GM18507 (cell line): ENCODE data around the gene C14orf119.

ENCODE experiments used
- DNase-seq: peaks from one replicate; pipeline ENCODE4 v3.0.0; 2011; ENCODE audit warnings: low read depth; ENCODE audit not compliant: insufficient read length; ENCODE audit errors: extremely low spot score
- FAIRE-seq: peaks from 2 replicates; lab custom pipeline; 2011; peaks lifted over from hg19 to GRCh38; lab: Jason Lieb, UNC

C14orf119 gene

GRCh38 chr14:23140371-23140770, 45.1 kb downstream of the C14orf119 start:
- FAIRE-seq = no peak
- no peak for DNase-seq

- DNase-seq = no peak
- FAIRE-seq = no peak
Observed at GRCh38 chr14:23141706-23142444, 46.6 kb downstream of the C14orf119 start.

- DNase-seq = no peak
- no peak for FAIRE-seq
Observed at GRCh38 chr14:23142826-23143225, 47.5 kb downstream of the C14orf119 start.

- FAIRE-seq (no peak), DNase-seq (no peak)
Observed at GRCh38 chr14:23143911-23144310, 48.6 kb downstream of the C14orf119 start.

GRCh38 chr14:23145794-23146350, 50.6 kb downstream of the C14orf119 start:
- DNase-seq (no peak), FAIRE-seq (no peak)

- DNase-seq = no peak
- FAIRE-seq = no peak
Observed at GRCh38 chr14:23146351-23146910, 51.1 kb downstream of the C14orf119 start.

- DNase-seq (no peak), FAIRE-seq (no peak)
Observed at GRCh38 chr14:23146980-23147379, 51.7 kb downstream of the C14orf119 start.

GRCh38 chr14:23147676-23148075, 52.4 kb downstream of the C14orf119 start:
- FAIRE-seq = no peak
- no peak for DNase-seq

GRCh38 chr14:23148591-23149249, 53.4 kb downstream of the C14orf119 start:
- no peak for FAIRE-seq
- no peak for DNase-seq

GRCh38 chr14:23149745-23150144, 54.4 kb downstream of the C14orf119 start:
- no peak for FAIRE-seq
- DNase-seq = no peak
